Karpas-422 (cell line): Measurements from ENCODE around the gene NFASC. TPM values are rescaled to one million over a fixed set of nuclear protein-coding genes. Genes with fewer than 3 reads are reported as not detected.
A peak's percentile ranks its signal among the peaks of the same experiment; 100 is the strongest.

ENCODE experiments used
- DNase-seq: peaks from one replicate; pipeline ENCODE4 v3.0.0-alpha.2; 2015
- H2AFZ ChIP-seq: fragments of 200-600 bp; sonication (generic); 2 replicates; pipeline ENCODE4 v1.6.1; 2014; ENCODE audit warnings: antibody characterized with exemption, low read length, mixed read lengths
- H3K27ac ChIP-seq: fragments of 200-600 bp; sonication (generic); 2 replicates; pipeline ENCODE4 v1.5.1; 2014; ENCODE audit warnings: mild to moderate bottlenecking, low read length, moderate library complexity
- H3K27me3 ChIP-seq: fragments of 200-600 bp; sonication (generic); 2 replicates; pipeline ENCODE4 v1.6.1; 2014; ENCODE audit warnings: low read length, mixed read lengths
- H3K36me3 ChIP-seq: fragments of 200-600 bp; sonication (generic); 2 replicates; pipeline ENCODE4 v1.6.1; 2014; ENCODE audit warnings: low read length, mixed read lengths; ENCODE audit not compliant: insufficient read depth
- H3K4me1 ChIP-seq: fragments of 200-600 bp; sonication (generic); 2 replicates; pipeline ENCODE4 v1.6.1; 2014; ENCODE audit warnings: mild to moderate bottlenecking, low read length, mixed read lengths
- H3K4me2 ChIP-seq: fragments of 200-600 bp; sonication (generic); 2 replicates; pipeline ENCODE4 v1.6.1; 2014; ENCODE audit warnings: low read length, low read depth, mild to moderate bottlenecking; ENCODE audit not compliant: poor library complexity, severe bottlenecking
- H3K4me3 ChIP-seq: fragments of 200-600 bp; sonication (generic); 2 replicates; pipeline ENCODE4 v1.5.1; 2014; ENCODE audit warnings: mild to moderate bottlenecking, antibody characterized with exemption, low read length, mixed read lengths
- H3K79me2 ChIP-seq: fragments of 200-600 bp; sonication (generic); 2 replicates; pipeline ENCODE4 v1.6.1; 2014; ENCODE audit warnings: mild to moderate bottlenecking, low read length, mixed read lengths
- H3K9ac ChIP-seq: fragments of 200-600 bp; sonication (generic); 2 replicates; pipeline ENCODE4 v1.6.0; 2014; ENCODE audit warnings: low read length
- H3K9me2 ChIP-seq: fragments of 200-600 bp; sonication (generic), shearing (Covaris generic); replicated peaks from 2 replicates; pipeline ENCODE4 v1.6.0; 2014; ENCODE audit warnings: mild to moderate bottlenecking, low read length, moderate library complexity; ENCODE audit not compliant: insufficient read depth
- H3K9me3 ChIP-seq: fragments of 300-700, 200-600 bp; sonication (generic); 2 replicates; pipeline ENCODE4 v1.6.1; 2014; ENCODE audit warnings: low read length, mixed read lengths
- H4K20me1 ChIP-seq: fragments of 200-600 bp; sonication (generic); 2 replicates; pipeline ENCODE4 v1.6.1; 2014; ENCODE audit warnings: mild to moderate bottlenecking, antibody characterized with exemption, low read length, low read depth; ENCODE audit not compliant: insufficient read depth
- total RNA-seq: library from RNA; depleted of rRNA; stranded (reverse); fragments of >200 nt; shearing (Covaris generic); gene quantifications from 2 replicates; pipeline ENCODE4 v1.2.3, GENCODE V29; 2014; ENCODE audit warnings: low replicate concordance

NFASC gene
- total RNA-seq, 1 experiment from 2014 or later: 0.75 TPM

DNA sequence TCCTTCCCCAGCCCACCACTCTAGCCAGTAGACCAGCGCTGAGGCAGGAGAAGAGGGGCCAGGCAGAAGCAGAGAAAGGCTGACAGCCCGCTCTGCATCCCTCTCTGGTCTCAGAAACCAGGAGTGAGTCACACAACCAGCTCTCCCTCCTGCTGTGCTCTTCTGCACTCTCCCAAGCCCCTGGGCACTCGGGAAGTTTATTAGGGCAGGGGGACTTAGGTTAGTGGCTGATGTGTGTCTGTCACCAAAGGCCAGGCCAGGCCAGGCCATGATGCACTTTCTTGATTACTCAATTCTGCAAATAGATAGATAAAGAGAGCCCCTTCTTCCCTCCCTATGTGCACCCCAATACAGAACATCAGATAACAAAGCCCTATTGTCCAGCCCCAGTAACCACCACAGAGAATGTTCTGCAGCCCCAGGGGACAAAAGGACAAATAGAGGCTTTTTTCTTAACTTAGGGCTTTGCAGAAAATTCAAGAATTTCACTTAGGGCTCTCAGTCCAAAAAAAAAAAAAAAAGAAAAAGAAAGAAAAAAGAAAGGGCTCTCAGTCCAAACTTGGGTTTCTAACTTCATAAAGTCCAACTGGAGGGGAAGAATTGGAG is 119.5 kb downstream of the NFASC start:
- Histone ChIP-seq H4K20me1 (no peaks in the 10 kb centered on the region), H3K4me3 (no peak overlapping the region), H3K27me3 (no peaks in the 10 kb centered on the region; the same call in 1 of the 2 replicates), H3K4me1 (peaks cover 8% of the 10 kb centered on the region), H3K9me2 (no peaks in the 10 kb centered on the region), H2AFZ (no peak overlapping the region), H3K36me3 (no peaks in the 10 kb centered on the region), H3K27ac (no peak overlapping the region), H3K79me2 (no peaks in the 10 kb centered on the region), H3K4me2 (no peak overlapping the region), H3K9ac (no peak overlapping the region), H3K9me3 (no peaks in the 10 kb centered on the region)
- no peak for DNase-seq

DNA sequence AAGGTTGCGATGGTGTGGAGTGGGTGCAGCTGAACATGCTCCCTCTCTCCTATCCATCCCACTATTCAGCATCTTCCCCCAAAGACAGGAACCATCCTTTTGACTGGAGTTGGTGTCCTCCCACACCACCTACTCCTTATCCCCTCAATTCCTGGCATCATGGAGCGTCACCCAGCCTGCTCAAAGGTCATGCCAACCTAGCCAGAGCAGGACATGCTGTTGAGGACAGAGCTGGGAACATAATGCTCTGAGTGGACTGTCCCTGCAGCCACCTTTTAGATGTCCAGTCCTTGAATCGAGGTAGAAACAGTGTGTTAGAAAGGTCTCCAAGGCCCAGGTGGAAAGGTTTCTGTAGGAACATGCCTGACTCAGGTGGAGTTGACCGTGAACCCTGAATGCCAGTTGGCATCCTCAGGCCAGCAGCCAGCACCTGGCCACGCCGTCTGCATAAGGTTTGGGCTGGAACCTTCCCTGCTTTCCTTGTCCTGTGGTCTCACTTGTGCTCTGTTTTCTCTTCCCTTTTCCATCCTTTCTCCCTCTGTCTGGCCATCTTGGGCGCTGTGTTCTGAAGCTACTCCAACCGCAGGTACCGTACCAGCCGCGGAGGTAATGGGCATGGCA is 120.2 kb downstream of the NFASC start:
- no peak overlapping the region for H2AFZ ChIP-seq
- H3K36me3 ChIP-seq: no peaks in the 10 kb centered on the region
- no peaks in the 10 kb centered on the region; the same call in 1 of the 2 replicates for H3K27me3 ChIP-seq
- peaks cover 8% of the 10 kb centered on the region for H3K4me1 ChIP-seq
- no peaks in the 10 kb centered on the region for H3K9me2 ChIP-seq
- no peak overlapping the region for H3K4me3 ChIP-seq
- no peak overlapping the region for H3K9ac ChIP-seq
- H3K79me2 ChIP-seq: no peaks in the 10 kb centered on the region
- H3K4me2 ChIP-seq: no peak overlapping the region
- H3K27ac ChIP-seq: no peak overlapping the region
- H4K20me1 ChIP-seq: no peaks in the 10 kb centered on the region
- no peaks in the 10 kb centered on the region for H3K9me3 ChIP-seq
- DNase-seq: no peak

GRCh38 chr1:204991342-204991844 is 120.7 kb downstream of the NFASC start:
- DNase-seq: no peak
- H2AFZ ChIP-seq: no peak overlapping the region

DNA sequence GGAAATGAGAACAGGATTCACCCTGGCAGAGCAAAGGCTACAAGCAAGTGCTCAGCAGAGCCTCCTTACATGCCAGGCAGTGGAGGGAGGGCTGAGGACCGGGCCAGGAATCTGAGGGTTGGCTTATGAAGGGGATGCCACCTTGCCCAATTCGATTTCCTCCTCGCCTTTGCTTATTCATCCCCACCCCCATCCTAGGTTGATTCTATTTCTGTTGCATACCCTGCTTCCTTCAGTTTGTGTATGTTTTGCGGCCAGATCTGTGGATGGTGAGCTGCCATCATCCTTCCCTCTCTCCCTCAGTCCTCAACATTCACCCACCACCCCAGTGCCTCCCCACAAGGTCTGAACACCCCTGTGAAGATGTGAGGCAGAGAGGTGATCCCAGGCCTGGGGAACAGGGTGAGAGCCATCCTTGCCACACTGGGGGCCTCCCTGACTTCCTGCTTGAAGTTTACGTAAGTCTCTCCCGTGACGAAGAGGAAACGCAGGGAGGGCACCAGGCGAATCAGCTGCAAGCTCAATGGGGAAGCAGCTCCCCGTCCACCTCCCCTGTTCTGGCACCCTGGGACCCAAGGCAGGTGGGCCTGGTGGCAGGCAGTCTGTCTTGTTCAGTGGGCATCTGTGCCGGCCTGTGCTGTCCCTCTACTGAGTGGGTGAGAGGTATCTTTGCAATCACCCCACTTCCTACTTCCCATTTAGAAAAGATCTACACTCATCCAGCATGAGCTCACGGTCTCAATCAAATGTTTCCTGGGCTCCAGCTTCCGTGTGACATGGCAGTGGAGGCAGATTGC is 121.7 kb downstream of the NFASC start:
- no peak overlapping the region for H3K4me2 ChIP-seq
- no peaks in the 10 kb centered on the region for H3K79me2 ChIP-seq
- H2AFZ ChIP-seq: peak overlapping the region; percentile 20; the same call in 1 of the 2 replicates
- H3K4me3 ChIP-seq: no peak overlapping the region
- DNase-seq: no peak
- no peaks in the 10 kb centered on the region for H3K36me3 ChIP-seq
- H3K4me1 ChIP-seq: peaks cover 8% of the 10 kb centered on the region
- no peaks in the 10 kb centered on the region for H3K9me3 ChIP-seq
- 0 out of 2 replicates have a peak overlapping the region, but pooled peaks have one; percentile 6 for H3K9ac ChIP-seq
- no peaks in the 10 kb centered on the region for H4K20me1 ChIP-seq
- H3K27me3 ChIP-seq: no peaks in the 10 kb centered on the region
- H3K9me2 ChIP-seq: no peaks in the 10 kb centered on the region
- no peak overlapping the region for H3K27ac ChIP-seq

More at GRCh38 chr1:204991342-204991844, 120.7 kb downstream of the NFASC start:
- Histone ChIP-seq H3K4me1 (peaks cover 8% of the 10 kb centered on the region), H3K27ac (no peak overlapping the region), H3K36me3 (no peaks in the 10 kb centered on the region), H3K27me3 (no peaks in the 10 kb centered on the region; the same call in 1 of the 2 replicates), H3K79me2 (no peaks in the 10 kb centered on the region), H3K4me2 (no peak overlapping the region), H3K9me2 (no peaks in the 10 kb centered on the region), H3K9me3 (no peaks in the 10 kb centered on the region), H4K20me1 (no peaks in the 10 kb centered on the region), H3K9ac (no peak overlapping the region), H3K4me3 (no peak overlapping the region)

- Histone ChIP-seq H3K79me2 (no peaks in the 10 kb centered on the region), H3K4me1 (peaks cover 8% of the 10 kb centered on the region), H3K9me3 (no peaks in the 10 kb centered on the region), H3K4me3 (no peak overlapping the region), H3K27me3 (no peaks in the 10 kb centered on the region), H3K36me3 (no peaks in the 10 kb centered on the region), H4K20me1 (no peaks in the 10 kb centered on the region), H2AFZ (no peak overlapping the region), H3K27ac (no peak overlapping the region), H3K4me2 (no peak overlapping the region), H3K9ac (no peak overlapping the region), H3K9me2 (no peaks in the 10 kb centered on the region)
- DNase-seq: no peak
These were observed 122.3 kb downstream of the NFASC start for GRCh38 chr1:204992998-204993314.

DNA sequence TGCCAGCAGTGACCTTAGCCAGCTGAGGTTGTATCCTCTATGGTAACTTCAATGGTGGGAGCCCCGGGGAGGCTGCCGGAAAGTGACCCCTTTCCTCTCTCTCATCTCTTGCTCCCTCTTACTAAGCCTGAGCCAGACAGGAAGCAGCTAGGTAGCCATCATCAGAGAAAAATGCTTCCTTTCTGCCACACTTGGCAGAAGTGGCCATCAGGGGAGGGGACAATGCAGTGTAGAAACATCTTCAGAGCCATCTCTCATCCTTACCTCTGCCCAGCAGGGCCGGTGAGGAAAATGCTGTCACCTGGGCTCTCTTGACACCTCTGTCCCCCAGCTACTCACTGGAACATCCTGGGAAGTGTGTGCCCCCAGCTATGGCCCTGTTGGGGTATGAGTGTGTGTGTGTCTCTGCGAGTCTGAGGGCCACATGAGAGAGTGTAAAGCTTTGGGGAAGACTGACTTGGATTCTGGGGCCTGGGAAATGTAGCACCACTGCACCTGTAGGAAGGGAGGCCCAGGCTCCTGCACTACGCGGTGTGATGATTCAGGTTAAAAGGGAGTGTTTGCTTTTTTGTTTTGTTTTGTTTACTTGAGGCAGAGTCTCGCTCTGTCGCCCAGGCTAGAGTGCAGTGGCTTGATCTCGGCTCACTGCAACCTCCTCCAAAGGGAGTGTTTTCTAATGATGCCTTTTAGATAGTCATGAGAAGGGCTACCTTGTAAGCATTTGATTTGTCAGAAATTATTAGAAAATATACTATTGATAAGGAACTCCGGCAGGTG is 123.6 kb downstream of the NFASC start:
- no peaks in the 10 kb centered on the region for H4K20me1 ChIP-seq
- no peak overlapping the region for H3K4me3 ChIP-seq
- no peak overlapping the region for H3K4me2 ChIP-seq
- H3K9me3 ChIP-seq: no peaks in the 10 kb centered on the region
- H3K4me1 ChIP-seq: peaks cover 8% of the 10 kb centered on the region
- no peak for DNase-seq
- no peaks in the 10 kb centered on the region for H3K9me2 ChIP-seq
- H3K27me3 ChIP-seq: no peaks in the 10 kb centered on the region
- H3K9ac ChIP-seq: no peak overlapping the region
- H2AFZ ChIP-seq: no peak overlapping the region
- H3K36me3 ChIP-seq: no peaks in the 10 kb centered on the region
- no peak overlapping the region for H3K27ac ChIP-seq
- H3K79me2 ChIP-seq: no peaks in the 10 kb centered on the region

DNA sequence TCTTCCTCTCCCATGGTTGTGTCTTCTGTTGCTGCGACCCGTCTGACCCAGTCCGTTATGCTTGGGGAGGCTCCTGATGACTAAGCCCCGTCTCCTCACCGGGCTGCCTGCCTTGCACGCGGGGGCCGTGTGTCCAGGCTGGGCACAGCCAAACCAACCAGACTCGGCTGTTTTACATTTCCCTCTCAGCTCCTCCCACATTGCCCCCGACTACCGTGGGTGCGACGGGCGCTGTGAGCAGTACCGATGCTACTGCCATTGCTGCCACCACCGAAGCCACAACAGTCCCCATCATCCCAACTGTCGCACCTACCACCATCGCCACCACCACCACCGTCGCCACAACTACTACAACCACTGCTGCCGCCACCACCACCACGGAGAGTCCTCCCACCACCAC is 126.3 kb downstream of the NFASC start:
- Histone ChIP-seq H3K9ac (no peak overlapping the region), H3K79me2 (no peaks in the 10 kb centered on the region), H3K4me2 (no peak overlapping the region), H3K36me3 (no peaks in the 10 kb centered on the region), H4K20me1 (no peaks in the 10 kb centered on the region), H3K9me3 (no peaks in the 10 kb centered on the region), H3K4me3 (no peak overlapping the region), H3K4me1 (peaks cover 7% of the 10 kb centered on the region), H3K27me3 (no peaks in the 10 kb centered on the region), H3K9me2 (no peaks in the 10 kb centered on the region), H2AFZ (no peak overlapping the region), H3K27ac (no peak overlapping the region)
- DNase-seq: no peak
